Neural progenitor cell (in vitro differentiated cells): ENCODE data around the gene INCENP.

Source experiments
- EZH2 ChIP-seq: fragments of 200-600 bp; sonication (generic); IDR thresholded peaks from 2 replicates; pipeline ENCODE4 v1.6.1; 2017; ENCODE audit warnings: antibody characterized with exemption, mild to moderate bottlenecking, moderate library complexity
- EZH2phosphoT487 ChIP-seq: fragments of 200-600 bp; sonication (generic); IDR thresholded peaks from 2 replicates; pipeline ENCODE4 v1.6.1; 2017; ENCODE audit warnings: antibody characterized with exemption
- TF ChIP-seq, protein P1 (sequence below): fragments of 200-600 bp; sonication (generic); IDR thresholded peaks from 2 replicates; pipeline ENCODE4 v1.5.1; 2017; ENCODE audit warnings: antibody characterized with exemption, mild to moderate bottlenecking

- TF ChIP-seq, protein P1, sequence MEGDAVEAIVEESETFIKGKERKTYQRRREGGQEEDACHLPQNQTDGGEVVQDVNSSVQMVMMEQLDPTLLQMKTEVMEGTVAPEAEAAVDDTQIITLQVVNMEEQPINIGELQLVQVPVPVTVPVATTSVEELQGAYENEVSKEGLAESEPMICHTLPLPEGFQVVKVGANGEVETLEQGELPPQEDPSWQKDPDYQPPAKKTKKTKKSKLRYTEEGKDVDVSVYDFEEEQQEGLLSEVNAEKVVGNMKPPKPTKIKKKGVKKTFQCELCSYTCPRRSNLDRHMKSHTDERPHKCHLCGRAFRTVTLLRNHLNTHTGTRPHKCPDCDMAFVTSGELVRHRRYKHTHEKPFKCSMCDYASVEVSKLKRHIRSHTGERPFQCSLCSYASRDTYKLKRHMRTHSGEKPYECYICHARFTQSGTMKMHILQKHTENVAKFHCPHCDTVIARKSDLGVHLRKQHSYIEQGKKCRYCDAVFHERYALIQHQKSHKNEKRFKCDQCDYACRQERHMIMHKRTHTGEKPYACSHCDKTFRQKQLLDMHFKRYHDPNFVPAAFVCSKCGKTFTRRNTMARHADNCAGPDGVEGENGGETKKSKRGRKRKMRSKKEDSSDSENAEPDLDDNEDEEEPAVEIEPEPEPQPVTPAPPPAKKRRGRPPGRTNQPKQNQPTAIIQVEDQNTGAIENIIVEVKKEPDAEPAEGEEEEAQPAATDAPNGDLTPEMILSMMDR: no peak
- TF ChIP-seq EZH2 (no peak), EZH2phosphoT487 (no peak)
These were observed 21.6 kb downstream of the INCENP start for GRCh38 chr11:62145261-62145871.
